HG02970 (cell line): Measurements from ENCODE around the gene GPC5.
"Not testable (repeated sequence)": the region's sequence is repeated elsewhere in the genome, so short reads cannot be mapped to it uniquely, and the experiment has no call there.

Source experiments
- ATAC-seq: cut with Tn5 transposase; IDR thresholded peaks from one replicate; pipeline ENCODE4 v1.9.1; 2021; ENCODE audit warnings: mild to moderate bottlenecking, moderate library complexity, moderate number of reproducible peaks; ENCODE audit not compliant: unreplicated experiment, low FRiP score

Gene GPC5

DNA sequence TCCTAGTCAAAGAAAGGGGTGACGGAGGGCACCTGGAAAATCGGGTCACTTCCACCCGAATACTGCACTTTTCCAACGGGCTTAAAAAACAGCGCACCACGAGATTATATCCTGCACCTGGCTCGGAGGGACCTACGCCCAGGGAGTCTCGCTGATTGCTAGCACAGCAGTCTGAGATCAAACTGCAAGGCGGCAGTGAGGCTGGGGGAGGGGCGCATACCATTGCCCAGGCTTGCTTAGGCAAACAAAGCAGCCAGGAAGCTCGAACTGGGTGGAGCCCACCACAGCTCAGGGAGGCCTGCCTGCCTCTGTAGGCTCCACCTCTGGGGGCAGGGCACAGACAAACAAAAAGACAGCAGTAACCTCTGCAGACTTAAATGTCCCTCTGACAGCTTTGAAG, 1354.3 kb downstream of the GPC5 start:
- ATAC-seq, result not testable (repeated sequence)

DNA sequence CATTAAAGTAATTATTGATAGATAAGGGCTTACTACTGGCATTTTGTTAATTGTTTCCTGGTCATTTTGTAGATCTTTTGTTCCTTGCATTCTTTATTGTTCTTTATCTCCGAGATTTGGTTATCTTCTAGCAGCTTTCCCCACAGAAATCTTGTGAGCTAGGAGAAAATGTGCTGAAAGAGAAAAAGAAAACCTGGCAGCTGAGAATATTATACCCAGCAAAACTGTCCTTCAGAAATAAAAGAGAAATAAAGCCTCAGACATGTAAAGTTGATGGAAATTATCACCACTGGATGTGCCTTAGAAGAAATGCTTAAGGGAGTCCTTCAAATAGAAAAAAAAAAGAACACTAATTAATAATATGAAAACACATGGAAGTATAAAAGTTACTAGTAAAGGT, 1363.3 kb downstream of the GPC5 start:
- no peak for ATAC-seq

DNA sequence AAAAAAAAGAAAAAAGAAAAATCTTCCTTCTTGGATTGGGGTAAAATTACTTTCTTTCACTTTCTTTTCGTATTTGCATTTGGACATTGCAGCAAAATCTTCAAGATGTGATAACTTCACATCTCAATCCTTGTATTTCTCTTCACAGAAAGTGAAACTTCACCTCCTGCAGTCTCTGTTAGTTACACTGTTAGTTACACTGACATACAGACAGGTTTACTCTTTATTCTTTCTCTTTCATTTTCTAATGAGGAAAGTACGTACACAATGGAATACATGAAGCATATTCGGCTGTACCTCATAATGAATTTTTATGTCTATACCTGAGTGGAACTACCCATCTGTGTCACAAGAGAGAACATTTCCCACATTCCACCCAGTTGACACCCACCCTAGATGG, 1369.0 kb downstream of the GPC5 start:
- ATAC-seq, result no peak

DNA sequence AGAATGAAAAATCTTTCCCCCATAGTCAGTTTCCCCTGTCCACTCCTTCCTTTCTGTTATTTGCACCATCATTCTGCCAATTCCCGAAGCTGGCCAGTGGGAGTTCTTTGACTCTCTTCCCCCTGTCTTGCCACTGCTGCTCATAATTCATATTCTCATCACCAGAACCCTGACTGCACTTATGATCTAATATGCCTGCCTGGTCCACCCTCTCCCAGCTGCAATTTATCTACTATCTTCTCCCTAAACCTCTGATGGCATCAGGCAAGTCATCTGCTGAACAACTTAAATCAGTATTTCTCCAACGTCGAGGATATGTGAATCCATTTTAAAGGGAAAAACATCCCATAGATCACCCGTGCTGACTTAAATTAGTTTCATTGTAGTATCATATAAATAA, 1370.2 kb downstream of the GPC5 start:
- no peak for ATAC-seq

DNA sequence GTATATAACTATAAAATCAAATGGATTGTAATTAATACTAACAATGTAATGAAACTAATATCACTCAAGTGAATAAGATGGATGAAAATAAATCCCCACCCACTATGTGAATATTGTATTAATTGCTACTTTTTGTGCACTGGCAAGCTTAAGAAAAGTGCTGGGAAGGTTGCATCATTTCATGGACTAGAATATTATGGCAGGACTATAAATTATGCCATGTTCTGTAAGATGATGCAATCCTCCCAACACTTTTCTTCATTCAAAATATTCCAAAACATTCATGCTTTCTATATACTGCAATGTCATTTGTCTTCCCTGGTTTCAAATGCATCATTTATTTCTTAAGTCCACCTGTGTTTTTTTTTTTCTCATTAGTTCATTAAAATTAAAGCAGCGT, 1370.6 kb downstream of the GPC5 start:
- ATAC-seq, result no peak

DNA sequence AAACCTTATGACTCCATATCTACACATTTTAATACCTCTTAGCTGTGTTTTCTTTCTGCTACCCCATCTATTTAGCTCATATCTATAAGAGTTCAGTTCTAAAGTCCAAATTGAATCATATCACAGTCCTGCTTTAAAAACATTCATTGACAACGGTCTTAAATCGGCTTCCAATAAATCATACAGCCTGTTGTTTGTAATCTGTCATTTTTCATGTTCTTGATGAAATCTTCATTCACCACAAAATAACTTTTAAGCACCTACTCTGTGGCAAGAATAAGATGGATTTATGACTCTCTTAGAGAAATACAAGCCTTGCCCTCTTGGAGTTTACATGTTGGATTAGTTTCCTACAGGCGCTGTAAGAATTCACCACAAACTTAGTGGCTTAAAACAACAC, 1377.2 kb downstream of the GPC5 start:
- no peak for ATAC-seq

DNA sequence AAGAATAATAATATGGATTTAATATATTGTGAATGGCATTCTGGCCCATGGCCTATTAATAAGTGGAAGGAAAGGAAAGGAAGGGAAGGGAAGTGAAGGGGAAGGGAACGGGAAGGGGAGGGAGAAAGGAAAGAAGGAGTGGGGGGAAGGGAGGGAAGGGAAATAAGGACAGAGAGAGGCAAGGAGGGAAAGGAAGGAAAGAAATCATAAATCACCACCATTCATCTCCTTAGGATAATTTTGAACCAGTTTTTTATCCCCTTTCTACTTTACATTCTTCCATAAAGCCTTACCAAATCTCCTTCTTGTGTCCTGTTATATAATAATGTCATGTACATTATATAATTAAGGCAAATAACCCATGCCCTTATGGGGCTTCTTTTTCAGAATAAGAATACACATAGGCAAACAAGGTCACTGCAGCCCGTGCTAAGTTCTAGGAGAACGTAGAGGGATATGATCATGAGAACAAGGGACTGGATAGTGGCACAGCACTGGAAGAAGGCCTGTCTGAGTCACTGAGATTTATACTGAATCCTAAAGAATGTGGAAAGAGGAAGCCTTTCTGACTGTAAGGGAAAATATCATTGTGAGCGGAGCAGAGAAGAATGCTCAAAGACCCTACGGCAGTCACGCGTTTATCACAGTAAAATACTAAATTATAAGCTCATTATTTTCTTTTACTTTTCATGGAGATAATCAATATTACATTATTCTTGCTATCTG, 1383.7 kb downstream of the GPC5 start:
- ATAC-seq, result no peak

DNA sequence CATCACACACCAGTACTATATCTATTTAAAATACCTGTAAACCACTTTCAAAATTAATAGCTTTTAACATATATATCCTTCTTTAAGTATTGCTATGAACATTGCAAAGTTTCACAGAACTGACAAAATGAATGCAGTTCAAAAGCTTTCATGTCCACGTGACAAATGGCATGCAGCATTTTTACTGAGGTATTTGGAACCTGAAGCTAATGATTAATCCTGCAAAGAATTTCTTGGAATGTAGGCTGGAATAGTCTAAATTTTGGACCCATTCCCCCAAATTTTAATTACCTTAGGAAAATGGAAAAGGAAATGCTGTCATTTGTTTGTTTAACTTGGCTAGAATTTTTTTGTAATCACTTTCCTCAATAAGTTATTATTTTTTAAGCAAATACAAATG, 1404.4 kb downstream of the GPC5 start:
- no peak for ATAC-seq

DNA sequence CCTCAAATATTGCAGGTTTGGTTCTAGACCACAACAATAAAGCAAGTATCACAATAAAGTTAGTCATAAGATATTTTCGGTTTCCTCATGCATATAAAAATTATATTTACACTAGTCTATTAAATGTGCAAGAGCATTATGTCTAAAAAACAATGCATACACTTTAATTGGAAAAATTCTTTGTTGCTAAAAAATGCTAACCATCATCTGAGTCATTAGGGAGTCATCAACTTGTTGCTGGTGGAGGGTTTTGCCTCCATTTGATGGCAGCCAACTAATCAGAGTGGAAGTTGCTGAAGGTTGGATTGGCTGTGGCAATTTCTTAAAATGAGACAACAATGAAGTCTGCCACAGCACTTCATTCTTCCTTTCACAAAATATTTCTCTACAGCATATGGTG, 1405.9 kb downstream of the GPC5 start:
- no peak for ATAC-seq

DNA sequence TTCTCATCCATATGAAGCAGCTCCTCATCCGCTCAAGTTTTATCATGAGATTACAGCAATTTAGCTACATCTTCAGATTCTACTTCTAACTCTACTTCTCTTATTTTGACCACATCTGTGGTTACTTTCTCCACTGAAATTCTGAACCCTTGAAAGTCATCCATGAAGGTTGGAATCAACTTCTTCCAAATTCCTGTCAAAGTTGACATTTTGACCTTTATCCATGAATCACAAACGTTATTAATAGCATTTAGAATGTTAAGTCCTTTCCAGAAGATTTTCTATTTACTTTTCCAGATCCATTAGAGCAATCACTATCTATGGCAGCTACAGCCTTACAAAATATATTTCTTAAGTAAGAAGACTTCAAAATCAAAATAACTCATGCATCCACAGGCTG, 1406.5 kb downstream of the GPC5 start:
- ATAC-seq, result no peak

DNA sequence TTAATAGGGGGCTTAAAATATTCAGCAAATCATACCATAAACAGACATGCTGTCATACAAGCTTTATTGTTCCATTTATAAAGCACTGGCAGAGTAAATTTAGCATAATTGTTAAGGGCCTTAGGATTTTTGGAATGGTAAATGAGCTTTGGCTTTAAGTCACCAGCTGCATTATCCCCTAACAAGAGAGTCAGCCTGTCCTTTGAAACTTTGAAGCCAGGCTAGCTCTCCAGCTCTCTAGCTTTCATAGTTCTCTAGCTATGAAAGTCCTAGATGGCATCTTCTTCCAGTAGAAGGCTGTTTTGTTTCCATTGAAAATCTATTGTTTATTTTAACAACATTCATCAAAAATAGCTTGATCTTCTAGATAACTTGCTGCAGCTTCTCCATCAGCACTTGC, 1407.3 kb downstream of the GPC5 start:
- no peak for ATAC-seq

DNA sequence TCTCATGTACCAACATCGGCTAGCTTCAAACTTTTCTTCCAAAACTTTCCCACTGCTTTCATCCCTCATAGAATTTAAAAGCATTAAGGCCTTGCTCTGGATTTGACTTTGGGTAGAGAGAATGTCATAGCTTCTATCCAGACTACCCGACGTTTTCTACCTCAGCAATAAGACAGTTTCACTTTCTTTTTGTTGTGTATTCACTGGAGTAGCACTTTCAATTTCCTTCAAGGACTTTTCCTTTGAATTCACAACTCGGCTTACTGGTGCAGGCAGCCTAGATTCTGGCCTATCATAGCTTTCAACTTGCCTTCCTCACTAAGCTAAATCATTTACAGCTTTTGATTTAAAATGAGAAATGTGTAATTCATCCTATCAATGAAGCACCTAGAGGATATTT, 1407.8 kb downstream of the GPC5 start:
- no peak for ATAC-seq

DNA sequence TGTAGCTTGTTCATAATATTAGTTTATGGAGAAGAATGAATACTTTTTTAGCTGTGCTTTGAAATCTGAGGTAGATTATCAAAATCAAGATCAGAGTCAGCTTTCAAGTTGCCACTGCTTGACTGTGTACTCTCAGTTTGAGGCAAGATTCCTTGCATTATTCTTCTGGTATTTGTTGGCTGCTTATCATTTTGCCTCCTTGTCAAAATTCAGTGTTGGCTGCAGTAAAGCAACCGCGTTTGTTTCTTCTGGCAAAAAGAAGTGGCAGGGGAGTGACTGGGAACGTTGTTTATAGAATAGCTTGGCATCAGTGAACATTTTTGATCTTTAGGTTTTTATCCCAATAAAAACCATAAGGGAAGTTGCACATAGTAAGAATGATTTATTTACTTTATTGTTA, 1408.9 kb downstream of the GPC5 start:
- ATAC-seq, result no peak

DNA sequence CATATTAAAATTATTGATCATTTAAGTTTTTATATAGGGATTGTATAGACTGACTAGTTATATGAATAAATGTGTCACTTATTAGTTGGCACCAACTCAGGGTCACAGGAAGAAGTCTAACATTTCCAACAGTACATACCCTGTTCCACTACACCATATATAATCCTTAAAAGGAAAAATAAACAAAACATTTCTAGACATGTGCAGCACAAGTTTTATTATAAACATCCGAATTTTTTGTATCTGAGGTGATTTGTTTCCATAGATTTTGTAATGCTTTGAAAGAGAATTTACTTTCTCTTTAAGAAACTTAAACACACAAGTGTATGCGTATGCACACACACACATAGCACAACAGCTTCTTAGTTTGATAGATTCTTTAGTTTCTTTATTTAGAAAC, 1409.5 kb downstream of the GPC5 start:
- no peak for ATAC-seq

DNA sequence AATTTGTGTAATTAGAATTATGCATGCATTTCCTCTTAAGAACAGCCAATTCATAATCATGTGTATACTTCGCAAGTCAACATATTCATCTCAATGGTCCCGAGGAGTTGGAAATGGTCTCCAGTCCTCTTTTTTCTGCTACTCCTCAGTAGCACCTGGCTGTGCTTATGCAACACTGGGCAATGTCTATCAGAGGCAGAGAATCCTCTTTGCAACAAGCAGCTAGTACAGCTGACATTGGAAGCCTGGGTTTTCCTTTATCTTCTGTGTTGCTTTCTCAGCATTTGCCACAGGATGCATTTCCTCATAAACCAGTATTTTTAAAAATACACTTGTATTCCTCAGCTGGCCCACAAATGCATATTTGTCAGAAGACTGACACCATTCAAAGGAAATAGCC, 1422.9 kb downstream of the GPC5 start:
- ATAC-seq, result no peak

DNA sequence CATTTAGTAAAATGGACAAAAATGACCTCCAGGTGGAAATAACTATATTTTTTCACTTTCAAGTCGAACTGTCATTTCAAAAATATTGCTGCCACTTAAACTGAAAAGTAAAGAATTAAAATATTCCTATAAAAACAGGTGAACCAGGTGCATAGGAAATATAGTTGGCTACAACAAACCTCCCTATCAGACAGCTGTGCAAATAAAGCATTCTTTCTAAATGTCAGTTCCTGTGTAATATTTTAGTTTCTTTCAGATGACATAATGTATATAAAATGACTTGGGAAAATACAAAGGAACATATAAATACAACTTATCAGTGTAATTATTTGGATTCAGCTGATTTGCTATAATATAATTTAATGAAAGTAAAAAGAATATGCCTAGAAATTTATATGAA, 1424.6 kb downstream of the GPC5 start:
- ATAC-seq, result no peak

DNA sequence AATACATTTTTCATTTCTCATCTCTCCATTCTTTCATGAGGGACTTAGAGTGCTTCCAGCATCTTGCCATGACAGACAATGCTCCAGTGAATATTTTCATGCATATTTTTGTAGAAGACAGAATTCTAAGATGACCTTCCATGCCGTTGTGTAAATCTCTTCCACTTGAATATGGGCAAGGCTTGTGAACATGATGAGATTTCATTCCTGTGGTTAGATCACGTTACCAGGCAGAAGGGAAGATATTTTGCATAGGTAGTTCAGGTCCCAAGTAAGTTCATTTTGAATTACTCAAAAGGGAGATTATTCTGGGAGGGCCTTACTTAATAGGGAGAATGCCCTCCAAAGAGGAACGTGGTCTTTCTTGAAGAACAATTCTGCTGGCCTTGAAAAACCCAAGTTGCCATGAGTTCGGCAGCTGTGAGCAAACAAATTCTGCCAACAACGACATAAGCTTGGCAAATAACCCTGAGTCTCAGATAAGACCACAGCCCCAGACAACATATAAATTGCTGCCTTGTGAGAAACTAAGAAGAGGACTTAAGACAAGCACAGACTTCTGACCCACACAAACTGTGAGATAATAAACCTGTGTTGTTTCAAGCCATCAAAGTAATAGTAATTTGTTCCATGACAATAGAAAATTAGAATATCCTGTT, 1427.6 kb downstream of the GPC5 start:
- no peak for ATAC-seq

DNA sequence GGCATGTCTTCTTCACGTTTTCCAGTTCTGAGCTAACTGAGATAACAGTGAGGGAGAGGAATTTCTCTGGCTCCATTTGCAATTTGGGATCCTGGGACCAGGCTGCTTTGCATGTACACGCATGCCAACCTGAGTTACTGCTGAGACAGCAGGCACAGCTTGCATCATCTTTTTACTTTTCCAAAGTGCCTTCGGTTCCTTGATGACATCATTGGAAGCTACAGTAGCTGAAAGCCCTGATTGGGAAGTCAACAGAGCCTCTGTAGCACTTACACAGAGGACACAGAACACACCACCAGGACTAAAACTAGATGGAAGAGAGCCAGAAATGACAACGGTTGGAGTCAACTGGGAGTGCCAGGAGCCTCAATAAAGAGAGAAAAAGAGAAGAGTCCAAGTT, 1429.1 kb downstream of the GPC5 start:
- no peak for ATAC-seq

DNA sequence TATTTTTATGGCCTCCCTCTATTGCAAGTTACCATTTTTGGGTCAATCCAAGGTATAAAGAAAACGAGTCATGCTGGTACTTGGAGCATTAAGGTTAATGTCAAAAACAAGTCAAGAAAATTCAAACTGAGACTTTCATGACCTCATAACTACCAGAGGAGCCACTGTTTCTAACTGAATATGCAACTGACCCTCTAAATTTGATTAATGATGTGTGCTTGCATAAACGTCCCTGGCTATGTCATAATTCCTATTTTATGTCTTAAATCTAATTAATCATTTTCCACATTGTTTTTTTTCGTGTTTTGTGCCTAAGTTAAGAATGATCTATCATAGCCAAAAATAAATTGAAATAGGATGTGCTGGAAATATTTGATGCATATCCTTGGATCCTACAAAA, 1431.5 kb downstream of the GPC5 start:
- ATAC-seq, result no peak

DNA sequence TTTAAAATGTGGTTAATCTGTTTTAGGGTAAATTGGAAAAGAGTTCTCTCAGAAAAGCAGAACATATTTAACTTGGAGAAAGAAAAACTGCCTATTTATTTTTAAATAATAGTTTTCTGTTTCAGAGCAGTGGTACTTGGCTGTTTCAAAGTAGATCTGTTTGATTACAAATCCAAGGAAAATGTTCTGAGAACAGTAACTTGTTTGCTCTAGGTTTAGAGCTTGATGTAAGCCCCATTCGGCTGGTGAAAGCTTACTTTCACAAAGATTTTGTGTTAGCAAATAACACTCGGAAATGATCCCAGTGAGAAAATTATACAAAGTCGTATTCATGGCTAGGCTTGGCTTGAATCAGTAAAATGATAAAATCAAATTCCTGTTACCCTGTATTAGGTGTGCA, 1432.4 kb downstream of the GPC5 start:
- no peak for ATAC-seq

DNA sequence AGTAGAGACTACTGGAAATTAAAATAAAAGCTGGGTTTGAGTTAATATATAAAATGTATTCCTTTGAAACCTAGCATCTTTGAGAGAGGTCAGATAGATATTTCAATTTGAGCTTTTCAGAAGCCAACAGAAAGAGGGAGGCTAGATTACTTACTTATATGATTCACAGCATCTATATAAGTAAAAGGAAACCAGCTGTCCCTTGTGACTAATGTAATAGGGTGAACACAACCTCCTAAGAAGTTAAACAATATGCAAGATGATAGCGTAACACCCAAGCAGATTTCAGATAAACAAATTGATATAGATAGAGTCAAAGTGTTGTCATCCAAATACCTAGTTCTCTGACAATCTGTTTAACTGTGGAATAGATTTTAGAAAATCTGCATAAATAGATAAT, 1434.7 kb downstream of the GPC5 start:
- no peak for ATAC-seq

DNA sequence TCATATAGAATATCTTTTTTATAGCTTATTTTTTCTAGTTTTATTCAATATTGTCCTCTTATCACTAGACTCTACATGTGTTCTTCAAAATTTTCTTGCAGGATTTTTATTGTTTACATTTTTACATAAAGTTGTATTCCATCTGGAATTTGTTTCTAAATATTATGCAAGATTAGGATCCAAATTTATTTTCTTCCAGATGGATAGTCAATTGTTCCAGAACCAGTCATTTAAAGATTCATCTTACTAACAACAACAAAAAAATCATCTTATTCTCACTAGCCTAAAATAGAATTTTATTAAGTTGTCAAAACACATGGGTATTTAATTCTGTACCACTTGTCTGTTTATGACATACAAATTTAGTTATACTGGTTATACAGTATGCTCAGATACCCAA, 1437.8 kb downstream of the GPC5 start:
- ATAC-seq, result no peak

DNA sequence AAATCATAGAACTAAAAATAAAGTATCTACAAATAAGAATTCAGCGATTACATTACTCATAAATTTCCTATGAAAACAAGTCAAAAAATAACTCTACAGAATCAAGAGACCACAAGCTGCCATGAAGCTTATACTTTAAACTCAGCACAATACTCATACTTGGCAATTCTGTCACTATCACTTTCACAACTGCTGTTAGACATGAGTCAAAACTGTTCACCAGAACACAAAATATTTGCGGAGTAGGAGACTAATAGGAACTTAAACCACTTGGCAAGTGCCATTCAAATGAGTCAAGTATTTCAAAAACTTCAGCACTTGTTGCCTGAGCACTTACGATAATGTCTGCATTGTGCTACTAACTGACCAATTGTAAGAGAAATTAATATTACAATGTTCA, 1440.4 kb downstream of the GPC5 start:
- ATAC-seq, result no peak
